Nucleus accumbens (tissue), 56 donors: ENCODE results near the gene CYP27B1.

Source experiments
- DNase-seq, 56 donors: peaks; one replicate each; lab custom pipeline; 2025; lab: John Stamatoyannopoulos, UW

CYP27B1 gene

GRCh38 chr12:57753756-57754337 lies 13.0 kb downstream of the CYP27B1 start:
- DNase-seq: no peak

GRCh38 chr12:57752668-57753000 lies 14.2 kb downstream of the CYP27B1 start:
- DNase-seq: no peak

GRCh38 chr12:57751788-57752667 lies 14.8 kb downstream of the CYP27B1 start, which contains the start of gene CDK4:
Gene CDK4, minus strand, starts transcription at chr12:57752310. Its CDS starts 593 bp downstream, at chr12:57751717.
- peak; percentile 89 to 100 (median 100) for DNase-seq

GRCh38 chr12:57751432-57751787 lies 15.5 kb downstream of the CYP27B1 start:
- DNase-seq: no peak

- DNase-seq: no peak
Observed at GRCh38 chr12:57750561-57751431, 16.1 kb downstream of the CYP27B1 start.

- no peak for DNase-seq
Observed at GRCh38 chr12:57749061-57749460, 17.8 kb downstream of the CYP27B1 start.

- DNase-seq: no peak
Observed at GRCh38 chr12:57746025-57746424, 20.9 kb downstream of the CYP27B1 start.

- DNase-seq: peak in 3 of 56 donors; percentile 21 to 49 (median 25)
Observed at GRCh38 chr12:57745485-57745881, 21.4 kb downstream of the CYP27B1 start.

GRCh38 chr12:57744777-57745484 lies 21.9 kb downstream of the CYP27B1 start, which contains the start of gene TSPAN31:
Gene TSPAN31, plus strand, starts transcription at chr12:57745039. Its CDS starts 116 bp downstream, at chr12:57745155.
- peak; percentile 54 to 99 (median 94) for DNase-seq

GRCh38 chr12:57744194-57744776 lies 22.6 kb downstream of the CYP27B1 start:
- peak in 22 of 56 donors; percentile 45 to 91 (median 74) for DNase-seq

GRCh38 chr12:57743769-57744168 lies 23.1 kb downstream of the CYP27B1 start:
- DNase-seq: no peak

- DNase-seq: peak in 1 of 56 donors; percentile 6
Observed at GRCh38 chr12:57741844-57742738, 24.8 kb downstream of the CYP27B1 start.

GRCh38 chr12:57741413-57741789 lies 25.5 kb downstream of the CYP27B1 start:
- DNase-seq: no peak

GRCh38 chr12:57740656-57741412 lies 26.0 kb downstream of the CYP27B1 start:
- DNase-seq: peak in 37 of 56 donors; percentile 11 to 84 (median 49)

GRCh38 chr12:57739914-57740538 lies 26.9 kb downstream of the CYP27B1 start:
- peak in 17 of 56 donors; percentile 14 to 67 (median 39) for DNase-seq

GRCh38 chr12:57739387-57739786 lies 27.5 kb downstream of the CYP27B1 start:
- DNase-seq: peak in 6 of 56 donors; percentile 7 to 41 (median 22)

- DNase-seq: peak in 30 of 56 donors; percentile 10 to 79 (median 38)
Observed at GRCh38 chr12:57738661-57739237, 28.1 kb downstream of the CYP27B1 start, which contains the start of gene AGAP2. Gene AGAP2, minus strand, starts transcription at chr12:57738742. Its CDS starts 496 bp downstream, at chr12:57738246.
